Upper lobe of left lung (tissue), 6 donors: Measurements from ENCODE around the gene NBAS. TPM values are rescaled to one million over a fixed set of nuclear protein-coding genes. Genes with fewer than 3 reads are reported as not detected.
A peak's percentile ranks its signal among the peaks of the same experiment; 100 is the strongest.

ENCODE experiments used
- ATAC-seq, 2 donors: fragments of 200-7000 bp; cut with Tn5 transposase; one replicate each; pipeline ENCODE4 v1.9.1; 2022; ENCODE audit warnings: mild to moderate bottlenecking in 2 of 2, moderate library complexity in 2 of 2; ENCODE audit not compliant: low FRiP score in 2 of 2
- DNase-seq, 2 donors: peaks; one replicate each; pipeline ENCODE4 v3.0.0-alpha.2; 2019 to 2020
- H3K27ac ChIP-seq, 4 donors: fragments of 200-600 bp; sonication (generic); one replicate each; pipeline ENCODE4 v1.5.1; 2016 to 2019
- H3K27me3 ChIP-seq, 4 donors: fragments of 200-600 bp; sonication (generic); one replicate each; pipeline ENCODE4 v1.5.1; 2017 to 2019
- H3K36me3 ChIP-seq, 4 donors: fragments of 200-600 bp; sonication (generic); one replicate each; pipeline ENCODE4 v1.5.1; 2016 to 2019
- H3K4me1 ChIP-seq, 4 donors: fragments of 200-600 bp; sonication (generic); one replicate each; pipeline ENCODE4 v1.5.1; 2018 to 2019
- H3K4me3 ChIP-seq, 4 donors: fragments of 200-600 bp; sonication (generic); one replicate each; pipeline ENCODE4 v1.5.1; 2017 to 2019; ENCODE audit warnings: mild to moderate bottlenecking in 2 of 4, moderate library complexity in 1 of 4
- H3K9me3 ChIP-seq, 4 donors: fragments of 200-600 bp; sonication (generic); one replicate each; pipeline ENCODE4 v1.5.1; 2018 to 2019
- EP300 ChIP-seq, 4 donors: sonication (generic); formaldehyde crosslinking; IDR thresholded peaks; one replicate each; pipeline ENCODE4 v1.5.1; 2017; ENCODE audit warnings: antibody characterized with exemption in 4 of 4, control low read depth in 2 of 4
- POLR2A ChIP-seq, 4 donors: fragments of 450-650 bp; IDR thresholded peaks; one replicate each; pipeline ENCODE4 v1.5.1; 2016 to 2017; ENCODE audit warnings: antibody characterized with exemption in 4 of 4, mild to moderate bottlenecking in 2 of 4
- POLR2AphosphoS5 ChIP-seq, 2 donors: sonication (generic); formaldehyde crosslinking; IDR thresholded peaks; one replicate each; pipeline ENCODE4 v1.5.1; 2017; ENCODE audit warnings: antibody characterized with exemption in 2 of 2
- WGBS, 2 donors: methylation state at CpG; one replicate each; pipeline ENCODE4 v1.1.5; 2017 to 2018; 5-methylcytosine and 5-hydroxymethylcytosine counted together
- total RNA-seq, 6 donors: library from RNA; depleted of rRNA in 4 of 6; stranded (reverse); fragments of >200 nt in 4 of 6; gene quantifications; one replicate each; pipeline versions ENCODE4 v1.1.0 to v1.2.1, GENCODE V29; 2016 to 2021
- TF ChIP-seq, protein P1 (sequence below), 6 experiments: fragments of 450-650 bp in 4 of 6; fragments of 200-600 bp in 2 of 6; sonication (generic) in 2 of 6; IDR thresholded peaks; one replicate each; pipeline ENCODE4 v1.5.1; 2016 to 2019; ENCODE audit warnings: antibody characterized with exemption in 6 of 6
- donor health status: DM: no; HTN: no; CAD: no; lungs with moderate emphysema.
- donor health status: DM: no; HTN: yes; CAD: no; lungs with severe emphysema.

Gene NBAS
- total RNA-seq, 6 donors from 2014 or later: 33.2 to 75.5 (median 43.1) TPM

- peak in 1 of 2 donors; percentile 82 for DNase-seq
- TF ChIP-seq EP300 (IDR thresholded peaks at IDR 0.05): no peak
- TF ChIP-seq POLR2A (IDR thresholded peaks at IDR 0.05): no peak
- TF ChIP-seq, protein P1, sequence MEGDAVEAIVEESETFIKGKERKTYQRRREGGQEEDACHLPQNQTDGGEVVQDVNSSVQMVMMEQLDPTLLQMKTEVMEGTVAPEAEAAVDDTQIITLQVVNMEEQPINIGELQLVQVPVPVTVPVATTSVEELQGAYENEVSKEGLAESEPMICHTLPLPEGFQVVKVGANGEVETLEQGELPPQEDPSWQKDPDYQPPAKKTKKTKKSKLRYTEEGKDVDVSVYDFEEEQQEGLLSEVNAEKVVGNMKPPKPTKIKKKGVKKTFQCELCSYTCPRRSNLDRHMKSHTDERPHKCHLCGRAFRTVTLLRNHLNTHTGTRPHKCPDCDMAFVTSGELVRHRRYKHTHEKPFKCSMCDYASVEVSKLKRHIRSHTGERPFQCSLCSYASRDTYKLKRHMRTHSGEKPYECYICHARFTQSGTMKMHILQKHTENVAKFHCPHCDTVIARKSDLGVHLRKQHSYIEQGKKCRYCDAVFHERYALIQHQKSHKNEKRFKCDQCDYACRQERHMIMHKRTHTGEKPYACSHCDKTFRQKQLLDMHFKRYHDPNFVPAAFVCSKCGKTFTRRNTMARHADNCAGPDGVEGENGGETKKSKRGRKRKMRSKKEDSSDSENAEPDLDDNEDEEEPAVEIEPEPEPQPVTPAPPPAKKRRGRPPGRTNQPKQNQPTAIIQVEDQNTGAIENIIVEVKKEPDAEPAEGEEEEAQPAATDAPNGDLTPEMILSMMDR (IDR thresholded peaks at IDR 0.05): peak; percentile 54 to 72 (median 67)
- H3K27ac ChIP-seq: no peak overlapping the region
- no peaks in the 10 kb centered on the region for H3K9me3 ChIP-seq
- H3K36me3 ChIP-seq: no peaks in the 10 kb centered on the region
- WGBS, 2 donors: 19 to 23% methylated on average over 7 of the region's 7 CpGs
- peak; percentile 86 to 89 for ATAC-seq
- no peaks in the 10 kb centered on the region for H3K4me1 ChIP-seq
- no peaks in the 10 kb centered on the region for H3K27me3 ChIP-seq
- no peak overlapping the region for H3K4me3 ChIP-seq
Measured at GRCh38 chr2:15577071-15577735, 16.1 kb upstream of the NBAS start.

GRCh38 chr2:15571729-15572128 is 10.6 kb upstream of the NBAS start:
- Histone ChIP-seq H3K4me3 (no peak overlapping the region), H3K27ac (no peak overlapping the region), H3K36me3 (no peaks in the 10 kb centered on the region), H3K4me1 (no peaks in the 10 kb centered on the region), H3K27me3 (no peaks in the 10 kb centered on the region), H3K9me3 (no peaks in the 10 kb centered on the region)
- TF ChIP-seq POLR2A (IDR thresholded peaks at IDR 0.05) (no peak), EP300 (IDR thresholded peaks at IDR 0.05) (no peak)
- TF ChIP-seq, protein P1 (IDR thresholded peaks at IDR 0.05): no peak
- ATAC-seq (no peak), DNase-seq (no peak)
- WGBS, 2 donors: 46 to 52% methylated on average over 3 of the region's 3 CpGs

DNA sequence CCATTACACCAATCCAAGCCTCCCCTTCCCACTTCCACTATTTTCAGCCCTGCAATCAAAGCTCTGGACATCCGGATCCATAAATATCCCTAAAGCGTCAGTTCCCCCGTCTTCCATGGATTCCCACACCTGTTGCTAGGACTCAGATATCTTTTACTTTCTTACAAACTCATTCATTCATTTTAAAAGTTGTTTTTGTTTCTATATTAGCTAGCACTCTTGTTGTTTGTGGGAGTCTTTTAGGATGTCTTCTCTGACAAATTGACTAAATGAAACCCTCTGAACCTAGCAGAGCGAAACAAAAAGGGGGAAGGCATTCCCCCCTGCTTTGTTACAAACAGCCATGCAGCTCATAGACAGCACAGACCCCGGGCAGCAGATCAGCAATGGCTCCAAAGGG is 9.0 kb upstream of the NBAS start:
- H3K4me1 ChIP-seq: no peaks in the 10 kb centered on the region
- 78 to 83% methylated on average over 5 of the region's 5 CpGs for WGBS, 2 donors
- TF ChIP-seq, protein P1 (IDR thresholded peaks at IDR 0.05): no peak
- TF ChIP-seq POLR2AphosphoS5 (IDR thresholded peaks at IDR 0.05): no peak
- no peak for TF ChIP-seq POLR2A (IDR thresholded peaks at IDR 0.05)
- TF ChIP-seq EP300 (IDR thresholded peaks at IDR 0.05): no peak
- ATAC-seq (no peak), DNase-seq (no peak)
- H3K4me3 ChIP-seq: no peak overlapping the region
- H3K9me3 ChIP-seq: no peaks in the 10 kb centered on the region
- no peaks in the 10 kb centered on the region for H3K27me3 ChIP-seq
- H3K36me3 ChIP-seq: no peaks in the 10 kb centered on the region
- no peak overlapping the region for H3K27ac ChIP-seq

GRCh38 chr2:15568874-15569273 is 7.7 kb upstream of the NBAS start:
- DNase-seq (no peak), ATAC-seq (no peak)
- Histone ChIP-seq H3K36me3 (no peaks in the 10 kb centered on the region), H3K27ac (no peak overlapping the region), H3K9me3 (no peaks in the 10 kb centered on the region), H3K4me1 (no peaks in the 10 kb centered on the region), H3K27me3 (no peaks in the 10 kb centered on the region), H3K4me3 (no peak overlapping the region)
- no peak for TF ChIP-seq EP300 (IDR thresholded peaks at IDR 0.05)
- TF ChIP-seq POLR2AphosphoS5 (IDR thresholded peaks at IDR 0.05): no peak
- no peak for TF ChIP-seq POLR2A (IDR thresholded peaks at IDR 0.05)
- TF ChIP-seq, protein P1 (IDR thresholded peaks at IDR 0.05): no peak
- WGBS, 2 donors: 94% methylated on average over 12 of the region's 12 CpGs

DNA sequence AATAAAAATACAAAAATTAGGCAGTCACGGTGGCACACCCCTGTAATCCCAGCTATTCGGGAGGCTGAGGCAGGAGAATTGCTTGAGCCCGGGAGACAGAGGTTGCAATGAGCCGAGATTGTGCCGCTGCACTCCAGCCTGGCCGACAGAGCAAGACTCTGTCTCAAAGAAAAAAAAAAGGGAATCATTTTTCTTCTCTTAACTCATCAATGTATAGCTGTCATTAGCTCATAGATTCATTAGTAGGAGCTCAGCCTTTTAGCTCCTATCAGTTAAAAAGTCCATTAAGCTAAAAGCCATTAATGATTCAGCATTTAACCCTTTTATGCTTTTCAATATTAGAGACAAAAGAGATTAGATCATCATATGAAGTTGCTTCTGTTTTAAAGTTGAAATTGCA is 5.8 kb upstream of the NBAS start:
- no peak for DNase-seq
- H3K36me3 ChIP-seq: no peaks in the 10 kb centered on the region
- TF ChIP-seq EP300 (IDR thresholded peaks at IDR 0.05) (no peak), POLR2A (IDR thresholded peaks at IDR 0.05) (no peak), POLR2AphosphoS5 (IDR thresholded peaks at IDR 0.05) (no peak)
- TF ChIP-seq, protein P1 (IDR thresholded peaks at IDR 0.05): no peak
- H3K4me1 ChIP-seq: no peaks in the 10 kb centered on the region
- H3K9me3 ChIP-seq: no peaks in the 10 kb centered on the region
- ATAC-seq: no peak
- no peak overlapping the region for H3K27ac ChIP-seq
- no peaks in the 10 kb centered on the region for H3K27me3 ChIP-seq
- 92 to 93% methylated on average over 6 of the region's 6 CpGs for WGBS, 2 donors
- H3K4me3 ChIP-seq: no peak overlapping the region
